AG08396 (cell line): Measurements from ENCODE around the gene LYPD1.

Experiments
- DNase-seq: peaks from one replicate; pipeline ENCODE4 v3.0.0; 2012; ENCODE audit warnings: low spot score, mixed read lengths

The LYPD1 gene

DNA sequence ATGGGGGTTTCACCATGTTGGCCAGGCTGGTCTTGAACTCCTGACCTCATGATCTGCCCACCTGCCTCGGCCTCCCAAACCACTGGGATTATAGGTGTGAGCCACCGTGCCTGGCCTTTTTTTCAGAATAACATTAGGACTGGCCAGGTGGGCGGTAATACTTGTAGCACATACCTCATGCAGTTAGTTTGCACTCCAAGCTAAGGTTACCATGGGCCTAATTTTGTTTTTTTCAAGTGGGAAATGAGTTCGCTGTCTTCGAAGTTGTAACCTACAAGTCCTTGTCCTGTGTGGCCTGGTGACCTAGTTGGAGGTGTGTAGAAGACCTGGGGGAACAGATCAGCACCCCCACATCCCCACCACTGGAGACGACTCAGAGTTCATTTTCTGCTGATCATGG is 74.8 kb downstream of the LYPD1 start:
- DNase-seq: no peak
